GM12878 (cell line): Measurements from ENCODE around the gene WDR48. TPM values are rescaled to one million over a fixed set of nuclear protein-coding genes. Genes with fewer than 3 reads are reported as not detected.

ENCODE experiments used
- ATAC-seq: fragments of 200-7000 bp; cut with Tn5 transposase; 3 replicates; pipeline ENCODE4 v1.9.1; 2020; ENCODE audit warnings: mild to moderate bottlenecking, moderate library complexity
- BruUV-seq: library from RNA; stranded (reverse); fragments of 400-500 nt; replicated peaks from 2 replicates; lab custom pipeline; 2021; lab: Mats Ljungman, UMichigan
- CTCF ChIA-PET: fragments of 300-600 bp; sonication (Branson Sonifier 250); formaldehyde crosslinking; extraction: SDS; loops from one replicate; lab custom pipeline; 2021; ENCODE audit warnings: inconsistent platforms; lab: Yijun Ruan, JAX
- POLR2A ChIA-PET: fragments of 350-600 bp; formaldehyde crosslinking; extraction: SDS; loops from one replicate; lab custom pipeline; 2021; ENCODE audit warnings: inconsistent platforms; lab: Charles Lee
- RAD21 ChIA-PET: fragments of 300-600 bp; sonication (Branson Sonifier 250); formaldehyde crosslinking; loops from one replicate; lab custom pipeline; 2023; ENCODE audit warnings: antibody characterized with exemption; ENCODE audit not compliant: unreplicated experiment; lab: Charles Lee
- SMC1A ChIA-PET: fragments of 300-600 bp; sonication (Branson Sonifier 250); formaldehyde crosslinking; loops from one replicate; lab custom pipeline; 2023; ENCODE audit not compliant: unreplicated experiment, uncharacterized antibody; lab: Charles Lee
- DNase-seq: peaks from one replicate; pipeline ENCODE4 v3.0.0-alpha.2; 2011; ENCODE audit warnings: low read depth, low spot score
- FAIRE-seq: peaks from 3 replicates; lab custom pipeline; 2011; peaks lifted over from hg19 to GRCh38; lab: Jason Lieb, UNC
- H2AFZ ChIP-seq: 2 replicates; pipeline ENCODE4 v1.6.0; 2011; ENCODE audit warnings: low read depth, low read length, control low read depth; ENCODE audit not compliant: control insufficient read depth
- H3K27ac ChIP-seq: 2 replicates; pipeline ENCODE4 v1.5.1; 2011; ENCODE audit warnings: control low read depth; ENCODE audit not compliant: control insufficient read depth, insufficient read depth
- H3K27me3 ChIP-seq, 2 experiments: replicated peaks in 1 of 2; 2 replicates each; pipeline versions ENCODE4 v1.6.0 to v1.6.1; 2011; ENCODE audit warnings: low read length in 1 of 2; ENCODE audit not compliant: control insufficient read depth in 2 of 2, insufficient read depth in 2 of 2
- H3K36me3 ChIP-seq, 2 experiments: 2 replicates each; pipeline ENCODE4 v1.5.1; 2011; ENCODE audit warnings: low read length in 1 of 2; ENCODE audit not compliant: control insufficient read depth in 2 of 2, insufficient read depth in 2 of 2
- H3K4me1 ChIP-seq: 2 replicates; pipeline ENCODE4 v1.6.1; 2011; ENCODE audit warnings: mild to moderate bottlenecking, low read length, moderate library complexity, mixed read lengths; ENCODE audit not compliant: control insufficient read depth, insufficient read depth
- H3K4me2 ChIP-seq: 2 replicates; pipeline ENCODE4 v1.6.0; 2011; ENCODE audit warnings: control low read depth; ENCODE audit not compliant: control insufficient read depth, insufficient read depth
- H3K4me3 ChIP-seq: fragments of 200-600 bp; sonication (generic); 2 replicates; pipeline ENCODE4 v1.5.1; 2016
- H3K79me2 ChIP-seq: 2 replicates; pipeline ENCODE4 v1.6.0; 2011; ENCODE audit warnings: low read length; ENCODE audit not compliant: control insufficient read depth, insufficient read depth
- H3K9ac ChIP-seq: 2 replicates; pipeline ENCODE4 v1.8.0; 2011; ENCODE audit warnings: low read length, control low read depth, mixed read lengths; ENCODE audit not compliant: control insufficient read depth, insufficient read depth
- H3K9me3 ChIP-seq: replicated peaks from 3 replicates; pipeline ENCODE4 v1.5.1; 2011; ENCODE audit warnings: mild to moderate bottlenecking, low read length; ENCODE audit not compliant: control insufficient read depth, insufficient read depth
- H4K20me1 ChIP-seq: 2 replicates; pipeline ENCODE4 v1.6.0; 2011; ENCODE audit not compliant: control insufficient read depth, insufficient read depth
- BCLAF1 ChIP-seq: fragments of 450-650 bp; IDR thresholded peaks from 2 replicates; pipeline ENCODE4 v1.6.1; 2017; ENCODE audit warnings: antibody characterized with exemption, mild to moderate bottlenecking, moderate library complexity
- BHLHE40 ChIP-seq, 2 experiments: fragments of 450-650 bp in 1 of 2; IDR thresholded peaks; 2 replicates each; pipeline ENCODE4 v1.6.1; 2011 to 2017; ENCODE audit warnings: low read depth in 2 of 2, borderline replicate concordance in 1 of 2, improper control_type of control experiment in 1 of 2, low read length in 1 of 2, mild to moderate bottlenecking in 1 of 2
- ETV6 ChIP-seq, 2 experiments: fragments of 450-650 bp in 1 of 2; IDR thresholded peaks in 1 of 2; conservative IDR thresholded peaks in 1 of 2; 2 replicates each; pipeline ENCODE4 v1.6.1; 2014; ENCODE audit warnings: antibody characterized with exemption in 1 of 2, borderline replicate concordance in 1 of 2, low read depth in 1 of 2, mild to moderate bottlenecking in 1 of 2, moderate library complexity in 1 of 2
- MTA2 ChIP-seq: fragments of 450-650 bp; IDR thresholded peaks from 2 replicates; pipeline ENCODE4 v1.6.1; 2016; ENCODE audit warnings: low read depth, mild to moderate bottlenecking, moderate library complexity
- NRF1 ChIP-seq: conservative IDR thresholded peaks from 2 replicates; pipeline ENCODE4 v1.6.1; 2011; ENCODE audit warnings: mild to moderate bottlenecking, low read depth, low read length, improper control_type of control experiment
- TARDBP ChIP-seq: IDR thresholded peaks from 2 replicates; pipeline ENCODE4 v1.6.1; 2016; ENCODE audit warnings: borderline replicate concordance
- ZSCAN29 ChIP-seq: fragments of 450-650 bp; IDR thresholded peaks from 2 replicates; pipeline ENCODE4 v1.6.1; 2017; ENCODE audit warnings: mild to moderate bottlenecking, moderate library complexity
- WGBS: methylation state at CpG from one replicate; pipeline ENCODE4 v1.1.6; 2016; ENCODE audit warnings: low lambda C conversion rate; ENCODE audit not compliant: insufficient replicate concordance, insufficient coverage; ENCODE audit errors: missing lambda C conversion rate; 5-methylcytosine and 5-hydroxymethylcytosine counted together
- in situ Hi-C: fragments of 300-500 bp; cut with MboI; formaldehyde crosslinking; loops from 9 replicates; pipeline ENCODE4 v1.14.3; 2018; ENCODE audit warnings: mixed read lengths
- intact Hi-C: fragments of 100-400 bp; cut with micrococcal nuclease; formaldehyde crosslinking; loops from one replicate; pipeline ENCODE4 v1.14.2; 2022; ENCODE audit not compliant: unreplicated experiment
- polyA plus RNA-seq, 11 experiments: library from polyadenylated mRNA; depleted of rRNA in 4 of 11; unstranded in 6 of 11; stranded (reverse) in 5 of 11; fragments of >200 nt; fragmentation: Nextera tagmentation in 4 of 11; fragmentation: Illumina TruSeq in 1 of 11; extraction: Ambion mirVana in 4 of 11; extraction: Trizol in 1 of 11; gene quantifications; 1 replicate in 1 of 11; 2 replicates in 10 of 11; pipeline versions ENCODE4 v1.2.1 to v1.2.3, GENCODE V29; 2011 to 2016; ENCODE audit warnings: inconsistent platforms in 2 of 11, missing spikeins in 2 of 11, low read depth in 1 of 11
- total RNA-seq, 4 experiments: library from RNA; depleted of rRNA in 3 of 4; stranded (reverse); fragments of >200 nt in 3 of 4; fragmentation: Illumina TruSeq in 1 of 4; extraction: Trizol in 1 of 4; gene quantifications; 2 replicates each; pipeline versions ENCODE4 v1.2.1 to v1.2.3, GENCODE V29; 2013 to 2021
- TF ChIP-seq, protein P1 (sequence below): fragments of 450-650 bp; IDR thresholded peaks from 2 replicates; pipeline ENCODE4 v1.6.1; 2016; ENCODE audit warnings: mild to moderate bottlenecking
- TF ChIP-seq, protein P2 (sequence below): fragments of 450-650 bp; IDR thresholded peaks from 2 replicates; pipeline ENCODE4 v1.6.1; 2017; ENCODE audit warnings: mild to moderate bottlenecking
- TF ChIP-seq, protein P3 (sequence below): fragments of 450-650 bp; IDR thresholded peaks from 2 replicates; pipeline ENCODE4 v1.6.1; 2017; ENCODE audit warnings: mild to moderate bottlenecking, moderate library complexity

Gene WDR48
- total and polyA plus RNA-seq, 10 of the 15 experiments (the other 5 are each of a cell fraction or from before 2014, with no cell fraction given), result 16.8 to 43.8 (median 29.0) TPM

- Histone ChIP-seq H3K27ac (no peak overlapping the region), H3K79me2 (no peaks in the 10 kb centered on the region), H3K4me1 (no peaks in the 10 kb centered on the region; the same call in 1 of the 2 replicates), H3K4me3 (no peak overlapping the region), H3K36me3 (peaks cover 18 to 32% of the 10 kb centered on the region in 2 experiments; a peak in 3 of 4 replicates), H2AFZ (no peak overlapping the region), H3K9me3 (no peaks in the 10 kb centered on the region), H3K4me2 (no peak overlapping the region), H4K20me1 (no peaks in the 10 kb centered on the region), H3K9ac (no peak overlapping the region), H3K27me3 (no peaks in the 10 kb centered on the region)
- no TSS peak for BruUV-seq
- RAD21 ChIA-PET, result interaction anchor here (1.4 to 3.4 kb wide), 2 partner anchors 47 to 189 kb away, joined by 3 to 25 read pairs; no protein-coding TSS in a partner anchor
- POLR2A ChIA-PET, result no interaction called here
- 80% methylated on average over 2 of the region's 2 CpGs for WGBS
- intact Hi-C loops, result loop anchor here (2.0 kb wide), 2 partner anchors 81 to 279 kb away; no protein-coding TSS in a partner anchor
- CTCF ChIA-PET, result interaction anchor here (1.1 to 3.4 kb wide), 2 partner anchors 49 to 188 kb away, joined by 3 to 33 read pairs; no protein-coding TSS in a partner anchor
- FAIRE-seq (no peak), ATAC-seq (no peak), DNase-seq (no peak)
- in situ Hi-C loops, result loop anchor here (5.0 kb wide), 1 partner anchor 182 kb away; the partner anchor contains the start of gene CX3CR1
- SMC1A ChIA-PET, result interaction anchor here (1.7 kb wide), 1 partner anchor 189 kb away, joined by 15 read pairs; no protein-coding TSS in a partner anchor
- TF ChIP-seq ETV6 (conservative IDR thresholded peaks at IDR 0.05 in 1 of 2, IDR thresholded peaks at IDR 0.05 in 1 of 2; ENCODE audit: borderline replicate concordance in 1 of 2, low read depth in 1 of 2) (no peak), ZSCAN29 (no peak), TARDBP (no peak), MTA2 (no peak), NRF1 (no peak), BHLHE40 (IDR thresholded peaks at IDR 0.05; ENCODE audit: borderline replicate concordance in 1 of 2, low read depth in 2 of 2, low read length in 1 of 2) (no peak), BCLAF1 (no peak)
- TF ChIP-seq, protein P1, sequence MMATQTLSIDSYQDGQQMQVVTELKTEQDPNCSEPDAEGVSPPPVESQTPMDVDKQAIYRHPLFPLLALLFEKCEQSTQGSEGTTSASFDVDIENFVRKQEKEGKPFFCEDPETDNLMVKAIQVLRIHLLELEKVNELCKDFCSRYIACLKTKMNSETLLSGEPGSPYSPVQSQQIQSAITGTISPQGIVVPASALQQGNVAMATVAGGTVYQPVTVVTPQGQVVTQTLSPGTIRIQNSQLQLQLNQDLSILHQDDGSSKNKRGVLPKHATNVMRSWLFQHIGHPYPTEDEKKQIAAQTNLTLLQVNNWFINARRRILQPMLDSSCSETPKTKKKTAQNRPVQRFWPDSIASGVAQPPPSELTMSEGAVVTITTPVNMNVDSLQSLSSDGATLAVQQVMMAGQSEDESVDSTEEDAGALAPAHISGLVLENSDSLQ, result no peak
- TF ChIP-seq, protein P2, sequence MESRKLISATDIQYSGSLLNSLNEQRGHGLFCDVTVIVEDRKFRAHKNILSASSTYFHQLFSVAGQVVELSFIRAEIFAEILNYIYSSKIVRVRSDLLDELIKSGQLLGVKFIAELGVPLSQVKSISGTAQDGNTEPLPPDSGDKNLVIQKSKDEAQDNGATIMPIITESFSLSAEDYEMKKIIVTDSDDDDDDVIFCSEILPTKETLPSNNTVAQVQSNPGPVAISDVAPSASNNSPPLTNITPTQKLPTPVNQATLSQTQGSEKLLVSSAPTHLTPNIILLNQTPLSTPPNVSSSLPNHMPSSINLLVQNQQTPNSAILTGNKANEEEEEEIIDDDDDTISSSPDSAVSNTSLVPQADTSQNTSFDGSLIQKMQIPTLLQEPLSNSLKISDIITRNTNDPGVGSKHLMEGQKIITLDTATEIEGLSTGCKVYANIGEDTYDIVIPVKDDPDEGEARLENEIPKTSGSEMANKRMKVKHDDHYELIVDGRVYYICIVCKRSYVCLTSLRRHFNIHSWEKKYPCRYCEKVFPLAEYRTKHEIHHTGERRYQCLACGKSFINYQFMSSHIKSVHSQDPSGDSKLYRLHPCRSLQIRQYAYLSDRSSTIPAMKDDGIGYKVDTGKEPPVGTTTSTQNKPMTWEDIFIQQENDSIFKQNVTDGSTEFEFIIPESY, result no peak
- TF ChIP-seq, protein P3, sequence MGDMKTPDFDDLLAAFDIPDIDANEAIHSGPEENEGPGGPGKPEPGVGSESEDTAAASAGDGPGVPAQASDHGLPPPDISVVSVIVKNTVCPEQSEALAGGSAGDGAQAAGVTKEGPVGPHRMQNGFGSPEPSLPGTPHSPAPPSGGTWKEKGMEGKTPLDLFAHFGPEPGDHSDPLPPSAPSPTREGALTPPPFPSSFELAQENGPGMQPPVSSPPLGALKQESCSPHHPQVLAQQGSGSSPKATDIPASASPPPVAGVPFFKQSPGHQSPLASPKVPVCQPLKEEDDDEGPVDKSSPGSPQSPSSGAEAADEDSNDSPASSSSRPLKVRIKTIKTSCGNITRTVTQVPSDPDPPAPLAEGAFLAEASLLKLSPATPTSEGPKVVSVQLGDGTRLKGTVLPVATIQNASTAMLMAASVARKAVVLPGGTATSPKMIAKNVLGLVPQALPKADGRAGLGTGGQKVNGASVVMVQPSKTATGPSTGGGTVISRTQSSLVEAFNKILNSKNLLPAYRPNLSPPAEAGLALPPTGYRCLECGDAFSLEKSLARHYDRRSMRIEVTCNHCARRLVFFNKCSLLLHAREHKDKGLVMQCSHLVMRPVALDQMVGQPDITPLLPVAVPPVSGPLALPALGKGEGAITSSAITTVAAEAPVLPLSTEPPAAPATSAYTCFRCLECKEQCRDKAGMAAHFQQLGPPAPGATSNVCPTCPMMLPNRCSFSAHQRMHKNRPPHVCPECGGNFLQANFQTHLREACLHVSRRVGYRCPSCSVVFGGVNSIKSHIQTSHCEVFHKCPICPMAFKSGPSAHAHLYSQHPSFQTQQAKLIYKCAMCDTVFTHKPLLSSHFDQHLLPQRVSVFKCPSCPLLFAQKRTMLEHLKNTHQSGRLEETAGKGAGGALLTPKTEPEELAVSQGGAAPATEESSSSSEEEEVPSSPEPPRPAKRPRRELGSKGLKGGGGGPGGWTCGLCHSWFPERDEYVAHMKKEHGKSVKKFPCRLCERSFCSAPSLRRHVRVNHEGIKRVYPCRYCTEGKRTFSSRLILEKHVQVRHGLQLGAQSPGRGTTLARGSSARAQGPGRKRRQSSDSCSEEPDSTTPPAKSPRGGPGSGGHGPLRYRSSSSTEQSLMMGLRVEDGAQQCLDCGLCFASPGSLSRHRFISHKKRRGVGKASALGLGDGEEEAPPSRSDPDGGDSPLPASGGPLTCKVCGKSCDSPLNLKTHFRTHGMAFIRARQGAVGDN, result no peak
Observed at GRCh38 chr3:39099738-39100499, 48.1 kb downstream of the WDR48 start.
